ENCODE measurements around the gene SLC35A5.

GRCh38 chr3:112604536-112604935, 42.7 kb downstream of the SLC35A5 start:
- TF ChIP-seq, protein P1, sequence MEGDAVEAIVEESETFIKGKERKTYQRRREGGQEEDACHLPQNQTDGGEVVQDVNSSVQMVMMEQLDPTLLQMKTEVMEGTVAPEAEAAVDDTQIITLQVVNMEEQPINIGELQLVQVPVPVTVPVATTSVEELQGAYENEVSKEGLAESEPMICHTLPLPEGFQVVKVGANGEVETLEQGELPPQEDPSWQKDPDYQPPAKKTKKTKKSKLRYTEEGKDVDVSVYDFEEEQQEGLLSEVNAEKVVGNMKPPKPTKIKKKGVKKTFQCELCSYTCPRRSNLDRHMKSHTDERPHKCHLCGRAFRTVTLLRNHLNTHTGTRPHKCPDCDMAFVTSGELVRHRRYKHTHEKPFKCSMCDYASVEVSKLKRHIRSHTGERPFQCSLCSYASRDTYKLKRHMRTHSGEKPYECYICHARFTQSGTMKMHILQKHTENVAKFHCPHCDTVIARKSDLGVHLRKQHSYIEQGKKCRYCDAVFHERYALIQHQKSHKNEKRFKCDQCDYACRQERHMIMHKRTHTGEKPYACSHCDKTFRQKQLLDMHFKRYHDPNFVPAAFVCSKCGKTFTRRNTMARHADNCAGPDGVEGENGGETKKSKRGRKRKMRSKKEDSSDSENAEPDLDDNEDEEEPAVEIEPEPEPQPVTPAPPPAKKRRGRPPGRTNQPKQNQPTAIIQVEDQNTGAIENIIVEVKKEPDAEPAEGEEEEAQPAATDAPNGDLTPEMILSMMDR (IDR thresholded peaks at IDR 0.05): no peak
- no peak for TF ChIP-seq POLR2A (IDR thresholded peaks at IDR 0.05)

All from lower leg skin (tissue), 3 donors.